Immature natural killer cell (primary cell): ENCODE data around the gene SYTL3. TPM values are rescaled to one million over a fixed set of nuclear protein-coding genes. Genes with fewer than 3 reads are reported as not detected.
A peak's percentile ranks its signal among the peaks of the same experiment; 100 is the strongest.
"Not testable (repeated sequence)": the region's sequence is repeated elsewhere in the genome, so short reads cannot be mapped to it uniquely, and the experiment has no call there.

Experiments used
- DNase-seq, 3 donors: peaks; one replicate each; pipeline ENCODE4 v3.0.0; 2022; ENCODE audit warnings: mixed read lengths in 1 of 3
- H3K27ac Mint-ChIP-seq, 6 donors: one replicate each; pipeline ENCODE4 v1.8.0; 2020; ENCODE audit warnings: mixed read lengths in 6 of 6, mild to moderate bottlenecking in 5 of 6, inconsistent platforms in 4 of 6, moderate library complexity in 3 of 6
- H3K27me3 Mint-ChIP-seq, 3 donors: one replicate each; pipeline ENCODE4 v1.8.0; 2020 to 2021; ENCODE audit warnings: low read depth in 3 of 3, mild to moderate bottlenecking in 3 of 3, mixed read lengths in 3 of 3, moderate library complexity in 3 of 3, inconsistent platforms in 1 of 3
- H3K36me3 Mint-ChIP-seq, 3 donors: one replicate each; pipeline ENCODE4 v1.8.0; 2020; ENCODE audit warnings: mixed read lengths in 3 of 3, inconsistent platforms in 2 of 3, mild to moderate bottlenecking in 2 of 3
- H3K4me1 Mint-ChIP-seq, 2 donors: one replicate each; pipeline ENCODE4 v1.8.0; 2020; ENCODE audit warnings: inconsistent platforms in 2 of 2, mild to moderate bottlenecking in 2 of 2, mixed read lengths in 2 of 2, moderate library complexity in 1 of 2
- H3K4me3 Mint-ChIP-seq, 5 donors: one replicate each; pipeline ENCODE4 v1.8.0; 2020; ENCODE audit warnings: mild to moderate bottlenecking in 5 of 5, mixed read lengths in 5 of 5, inconsistent platforms in 3 of 5, moderate library complexity in 3 of 5
- H3K9me3 Mint-ChIP-seq, 6 donors: one replicate each; pipeline ENCODE4 v1.8.0; 2020; ENCODE audit warnings: mild to moderate bottlenecking in 6 of 6, mixed read lengths in 6 of 6, inconsistent platforms in 4 of 6, moderate library complexity in 3 of 6
- polyA plus RNA-seq, 3 donors: library from polyadenylated mRNA; unstranded; fragments of 300-500 nt; fragmentation: Illumina TruSeq; gene quantifications; one replicate each; pipeline ENCODE4 v1.2.3, GENCODE V29; 2021

The SYTL3 gene
- polyA plus RNA-seq, 3 donors from 2014 or later: 45.4 to 56.5 (median 52.0) TPM

DNA sequence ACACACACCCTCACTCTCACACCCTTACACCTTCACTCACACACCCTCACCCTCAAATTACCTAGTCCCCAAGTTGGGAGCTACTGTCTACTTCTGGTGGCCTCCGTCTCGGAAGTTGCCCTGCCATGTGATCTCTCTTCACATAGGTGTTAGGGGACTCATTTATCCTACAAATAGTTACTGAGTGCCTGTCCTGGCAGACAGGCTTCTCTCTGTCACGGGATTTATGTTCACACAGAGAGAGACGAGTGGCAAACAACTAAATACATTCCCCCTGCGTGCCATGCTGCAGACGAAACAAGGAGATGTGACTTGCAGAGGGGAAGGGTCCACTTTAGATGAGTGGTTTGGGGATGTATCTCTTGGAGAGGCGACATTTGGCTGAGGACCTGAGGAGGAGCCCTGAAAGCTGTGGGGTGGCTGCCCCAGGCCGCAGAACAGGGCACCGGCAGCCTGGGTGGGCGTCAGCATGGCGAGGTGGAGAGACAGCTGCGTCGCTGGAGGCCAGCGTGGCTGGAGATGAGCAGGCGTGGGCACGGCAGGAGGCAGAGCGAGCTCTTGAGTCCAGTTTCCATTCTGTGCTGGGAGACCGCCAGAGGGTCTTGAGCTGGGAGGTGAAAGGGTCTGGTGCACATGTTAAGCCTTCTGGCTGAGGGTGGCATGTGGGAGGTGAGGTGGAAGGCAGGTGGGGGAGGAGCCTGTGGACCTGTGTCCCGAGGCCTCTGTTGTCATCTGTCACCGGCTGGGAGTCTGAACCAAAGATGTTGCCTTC, 22.5 kb upstream of the SYTL3 start:
- H3K9me3 Mint-ChIP-seq: peaks cover 0 to 3% (median 0%) of the 10 kb centered on the region in 6 donors
- peaks cover 32 to 72% (median 34%) of the 10 kb centered on the region in 3 donors for H3K36me3 Mint-ChIP-seq
- no peak for DNase-seq
- H3K27me3 Mint-ChIP-seq: peaks cover 0 to 9% (median 2%) of the 10 kb centered on the region in 3 donors
- H3K4me3 Mint-ChIP-seq: no peak overlapping the region
- H3K4me1 Mint-ChIP-seq: peaks cover 39 to 53% of the 10 kb centered on the region in 2 donors
- H3K27ac Mint-ChIP-seq: peak overlapping the region; percentile 81 to 97 (median 92)

DNA sequence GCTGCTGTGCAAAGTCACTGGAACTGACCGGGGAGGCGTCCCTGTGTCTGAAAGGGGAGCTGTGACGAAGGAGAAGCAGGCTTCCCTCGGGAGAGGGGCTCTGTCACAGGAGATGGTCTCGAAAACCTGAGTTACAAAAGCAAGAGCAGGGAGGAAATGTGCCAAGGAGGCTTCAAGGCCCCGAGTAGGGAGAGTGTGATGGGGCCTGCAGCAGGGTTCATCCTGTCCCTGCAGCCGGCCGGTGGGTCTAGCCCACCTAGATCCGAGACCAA, 22.0 kb upstream of the SYTL3 start:
- Mint-ChIP-seq H3K36me3 (peaks cover 34 to 72% (median 34%) of the 10 kb centered on the region in 3 donors), H3K27ac (peak overlapping the region in 5 of 6 donors; percentile 81 to 97 (median 92)), H3K27me3 (peaks cover 0 to 9% (median 2%) of the 10 kb centered on the region in 3 donors), H3K4me3 (no peak overlapping the region), H3K4me1 (peaks cover 39 to 54% of the 10 kb centered on the region in 2 donors), H3K9me3 (peaks cover 0 to 3% (median 0%) of the 10 kb centered on the region in 6 donors)
- DNase-seq: no peak

DNA sequence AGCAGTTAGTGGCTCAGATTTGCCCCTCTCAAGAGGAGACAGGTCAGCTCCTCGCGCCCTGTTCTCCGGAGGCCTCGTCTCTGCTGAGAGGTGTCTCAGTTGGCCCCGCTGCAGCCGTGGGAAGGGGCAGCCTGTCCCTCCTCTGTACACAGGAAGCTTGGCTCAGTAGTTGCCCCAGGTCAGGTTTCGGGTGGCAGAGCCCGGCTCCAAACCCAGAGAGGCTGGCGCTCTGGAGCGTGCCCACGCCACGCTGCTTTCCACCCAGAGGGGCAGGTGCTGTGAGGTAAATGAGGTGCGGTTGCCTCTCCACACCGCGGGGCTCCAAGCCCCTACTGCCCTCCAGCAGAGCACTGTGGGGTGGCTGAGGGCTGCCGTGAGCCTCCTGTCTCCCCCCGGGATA, 21.3 kb upstream of the SYTL3 start:
- H3K27ac Mint-ChIP-seq: peak overlapping the region in 4 of 6 donors; percentile 81 to 97 (median 90)

DNA sequence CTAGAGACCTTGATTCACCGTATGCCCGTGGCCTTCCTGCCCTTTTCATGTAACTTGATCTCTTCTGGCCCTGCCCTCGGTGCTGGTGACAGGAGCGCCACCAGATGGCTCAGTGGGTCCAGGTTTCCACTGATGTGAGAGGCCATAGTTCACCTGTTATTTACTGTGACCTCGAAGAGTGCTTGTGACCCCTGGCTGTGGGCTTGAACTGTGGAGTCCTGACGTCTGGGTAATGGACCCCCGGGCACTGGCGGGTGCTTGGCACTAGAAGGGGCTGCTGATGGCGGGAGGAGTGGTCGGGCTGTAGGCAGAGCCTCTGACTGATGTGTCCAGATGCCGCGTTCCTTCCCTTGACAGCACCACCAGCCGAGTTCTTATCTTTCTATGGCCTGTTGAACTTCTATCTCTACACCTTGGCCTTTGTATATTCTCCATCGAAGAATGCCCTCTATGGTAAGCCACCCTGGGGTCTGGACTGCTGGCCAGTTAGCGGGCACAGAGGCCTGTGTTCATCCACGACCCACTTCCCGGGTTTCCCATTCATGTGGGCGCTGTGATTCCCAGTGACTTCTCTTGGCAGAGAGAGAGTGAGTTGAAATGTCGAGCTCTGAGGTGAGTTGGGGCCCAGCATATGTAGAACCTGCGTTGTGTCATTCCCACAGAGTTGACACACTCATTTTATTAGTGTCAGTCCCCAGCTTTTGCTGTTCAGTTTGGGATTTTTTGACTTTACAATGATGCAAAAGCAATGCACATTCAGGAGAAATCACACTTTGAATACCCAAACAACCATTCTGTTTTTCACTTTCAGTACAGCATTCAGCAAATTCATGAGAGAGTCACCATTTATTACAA, 20.3 kb upstream of the SYTL3 start:
- Mint-ChIP-seq H3K9me3 (peaks cover 0 to 3% (median 0%) of the 10 kb centered on the region in 6 donors), H3K36me3 (peaks cover 34 to 67% (median 34%) of the 10 kb centered on the region in 3 donors), H3K4me1 (peaks cover 44 to 71% of the 10 kb centered on the region in 2 donors), H3K27me3 (peaks cover 0 to 9% (median 2%) of the 10 kb centered on the region in 3 donors), H3K4me3 (no peak overlapping the region), H3K27ac (peak overlapping the region; percentile 63 to 90 (median 79))
- DNase-seq: no peak

More for the DNA sequence above, 21.3 kb upstream of the SYTL3 start:
- peaks cover 34 to 71% (median 34%) of the 10 kb centered on the region in 3 donors for H3K36me3 Mint-ChIP-seq
- peaks cover 0 to 3% (median 0%) of the 10 kb centered on the region in 6 donors for H3K9me3 Mint-ChIP-seq
- DNase-seq: no peak
- peaks cover 41 to 60% of the 10 kb centered on the region in 2 donors for H3K4me1 Mint-ChIP-seq
- no peak overlapping the region for H3K4me3 Mint-ChIP-seq
- H3K27me3 Mint-ChIP-seq: peaks cover 0 to 9% (median 2%) of the 10 kb centered on the region in 3 donors

DNA sequence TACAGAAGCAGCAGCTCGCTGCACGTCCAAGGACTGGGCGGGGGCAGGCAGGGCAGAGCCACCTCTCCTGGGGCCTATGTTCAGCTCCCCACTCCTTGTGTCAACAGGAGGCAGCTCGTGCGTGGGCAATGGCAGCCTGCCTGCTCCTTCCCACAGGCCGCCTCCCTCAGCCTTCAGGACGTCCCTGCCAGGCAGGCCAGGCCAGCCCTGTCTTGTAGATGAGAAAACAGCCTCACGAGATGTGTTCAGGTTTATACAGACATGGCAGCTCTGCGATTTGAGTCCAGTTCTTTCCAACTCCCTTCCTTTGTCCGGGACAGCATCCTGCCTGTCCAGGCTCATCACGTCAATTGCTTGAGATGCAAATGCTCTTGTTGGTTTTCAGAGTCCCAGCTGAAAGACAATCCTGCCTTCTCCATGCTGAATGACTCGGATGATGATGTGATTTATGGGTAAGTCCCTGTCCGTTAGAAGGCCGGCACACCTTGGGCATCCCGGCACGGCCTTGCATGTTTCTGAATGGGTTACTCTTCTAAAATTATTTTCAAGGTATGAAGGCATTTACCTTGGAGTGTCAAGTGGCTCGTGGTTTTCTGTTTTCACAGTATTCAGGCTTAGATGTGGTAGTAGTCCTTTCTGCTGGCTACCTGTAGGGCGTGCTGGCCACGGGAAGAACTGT, 18.8 kb upstream of the SYTL3 start:
- Mint-ChIP-seq H3K4me1 (peaks cover 52 to 81% of the 10 kb centered on the region in 2 donors), H3K27ac (peak overlapping the region; percentile 64 to 92 (median 88)), H3K4me3 (no peak overlapping the region), H3K27me3 (peaks cover 0 to 10% (median 0%) of the 10 kb centered on the region in 3 donors), H3K36me3 (peaks cover 29 to 69% (median 31%) of the 10 kb centered on the region in 3 donors), H3K9me3 (peaks cover 0 to 3% (median 0%) of the 10 kb centered on the region in 6 donors)
- DNase-seq: no peak

DNA sequence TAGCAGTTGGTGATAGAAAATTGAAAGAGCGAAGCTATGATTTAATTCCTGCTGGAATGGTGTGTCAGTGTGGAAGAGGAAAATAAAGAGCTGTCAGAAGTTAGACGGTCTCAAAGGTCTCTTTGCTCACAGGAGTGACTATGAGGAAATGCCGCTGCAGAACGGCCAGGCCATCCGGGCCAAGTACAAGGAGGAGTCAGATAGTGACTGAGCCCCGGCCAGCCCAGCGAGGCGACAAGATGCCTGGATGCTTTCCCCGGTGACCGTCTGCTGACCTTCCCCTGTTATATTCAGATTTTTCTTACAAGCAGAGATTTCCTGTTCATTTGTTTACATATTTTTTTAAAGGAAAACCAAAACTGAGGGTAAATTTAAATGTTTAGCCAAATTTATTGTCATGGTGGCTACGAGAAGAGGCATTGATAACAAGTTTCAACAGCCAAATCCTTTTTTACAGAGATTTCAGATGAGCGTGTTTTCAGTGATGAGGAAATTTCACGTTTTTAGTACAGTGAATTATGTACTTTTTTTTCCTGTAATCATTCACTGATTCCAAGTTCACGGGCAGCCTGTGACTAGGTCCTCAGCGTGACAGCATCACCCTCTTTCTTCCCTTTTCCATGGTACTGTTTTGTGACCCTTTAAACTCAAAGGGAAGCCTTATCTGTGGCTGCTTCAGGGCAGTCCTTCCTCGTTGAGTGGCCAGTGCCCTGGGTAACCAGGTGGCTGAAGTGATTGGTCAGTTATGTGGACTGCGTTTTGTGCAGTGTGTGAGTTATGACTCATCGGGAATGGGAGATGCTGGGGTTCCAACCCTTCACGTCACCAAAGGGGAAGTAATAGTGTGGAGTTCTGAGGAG, 17.9 kb upstream of the SYTL3 start:
- Mint-ChIP-seq H3K36me3 (peaks cover 23 to 69% (median 25%) of the 10 kb centered on the region in 3 donors), H3K27me3 (peaks cover 0 to 8% (median 3%) of the 10 kb centered on the region in 3 donors), H3K4me3 (no peak overlapping the region), H3K27ac (peak overlapping the region; percentile 64 to 92 (median 88)), H3K4me1 (peaks cover 48 to 81% of the 10 kb centered on the region in 2 donors), H3K9me3 (peaks cover 0 to 3% (median 0%) of the 10 kb centered on the region in 6 donors)
- DNase-seq: no peak

DNA sequence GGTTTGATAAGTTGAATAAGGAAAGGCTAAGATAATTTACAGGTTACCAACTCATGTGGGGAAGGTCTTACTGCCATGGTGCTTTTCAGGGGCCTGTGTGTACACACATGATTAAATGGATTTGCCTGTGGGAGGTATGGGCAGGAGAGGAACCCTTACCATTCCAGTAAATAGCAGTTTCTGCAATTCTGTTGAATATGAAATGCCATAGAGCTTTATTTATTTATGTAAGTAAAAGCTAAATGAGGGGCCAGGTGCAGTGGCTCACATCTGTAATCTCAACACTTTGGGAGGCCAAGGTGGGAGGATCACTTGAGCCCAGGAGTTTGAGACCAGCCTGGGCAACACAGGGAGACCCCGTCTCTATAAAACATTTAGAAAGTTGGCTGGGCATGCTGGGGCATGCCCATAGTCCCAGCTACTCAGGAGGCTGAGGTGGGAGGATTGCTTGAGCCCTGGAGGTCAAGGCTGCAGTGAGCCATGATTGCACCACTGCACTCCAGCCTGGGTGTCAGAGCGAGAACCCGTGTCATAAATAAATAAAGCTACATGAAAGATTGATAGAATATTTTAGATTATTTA, 17.2 kb upstream of the SYTL3 start:
- H3K27me3 Mint-ChIP-seq, DNase-seq, H3K4me3 Mint-ChIP-seq, H3K9me3 Mint-ChIP-seq: not testable (repeated sequence)
- Mint-ChIP-seq H3K36me3 (peaks cover 20 to 69% (median 24%) of the 10 kb centered on the region in 3 donors), H3K27ac (peak overlapping the region; percentile 79 to 92 (median 88)), H3K4me1 (peaks cover 45 to 81% of the 10 kb centered on the region in 2 donors)

DNA sequence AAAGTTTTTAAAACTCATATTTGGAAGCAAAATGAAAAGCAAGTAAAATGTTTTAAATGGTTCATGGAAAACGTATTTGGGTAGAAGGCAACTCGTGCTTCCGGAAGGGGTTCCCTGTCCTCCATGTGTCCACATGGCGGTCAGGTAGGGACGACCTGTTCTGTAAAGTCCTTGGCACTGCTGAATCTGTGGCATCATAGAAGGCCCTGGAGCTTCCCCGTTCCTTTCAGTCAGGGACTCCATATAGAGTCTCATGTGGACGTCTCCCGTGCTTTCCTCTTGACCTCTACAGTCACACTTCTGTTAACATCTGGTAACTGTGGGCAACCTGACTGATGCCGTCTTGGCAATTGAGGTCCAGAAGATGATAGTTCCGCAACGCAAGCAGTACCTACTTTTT, 16.7 kb upstream of the SYTL3 start:
- peaks cover 0 to 10% (median 3%) of the 10 kb centered on the region in 3 donors for H3K27me3 Mint-ChIP-seq
- H3K9me3 Mint-ChIP-seq: no peaks in the 10 kb centered on the region
- peak overlapping the region; percentile 72 to 90 (median 80) for H3K27ac Mint-ChIP-seq
- DNase-seq: no peak
- peaks cover 15 to 65% (median 24%) of the 10 kb centered on the region in 3 donors for H3K36me3 Mint-ChIP-seq
- H3K4me3 Mint-ChIP-seq: no peak overlapping the region
- H3K4me1 Mint-ChIP-seq: peaks cover 42 to 77% of the 10 kb centered on the region in 2 donors

DNA sequence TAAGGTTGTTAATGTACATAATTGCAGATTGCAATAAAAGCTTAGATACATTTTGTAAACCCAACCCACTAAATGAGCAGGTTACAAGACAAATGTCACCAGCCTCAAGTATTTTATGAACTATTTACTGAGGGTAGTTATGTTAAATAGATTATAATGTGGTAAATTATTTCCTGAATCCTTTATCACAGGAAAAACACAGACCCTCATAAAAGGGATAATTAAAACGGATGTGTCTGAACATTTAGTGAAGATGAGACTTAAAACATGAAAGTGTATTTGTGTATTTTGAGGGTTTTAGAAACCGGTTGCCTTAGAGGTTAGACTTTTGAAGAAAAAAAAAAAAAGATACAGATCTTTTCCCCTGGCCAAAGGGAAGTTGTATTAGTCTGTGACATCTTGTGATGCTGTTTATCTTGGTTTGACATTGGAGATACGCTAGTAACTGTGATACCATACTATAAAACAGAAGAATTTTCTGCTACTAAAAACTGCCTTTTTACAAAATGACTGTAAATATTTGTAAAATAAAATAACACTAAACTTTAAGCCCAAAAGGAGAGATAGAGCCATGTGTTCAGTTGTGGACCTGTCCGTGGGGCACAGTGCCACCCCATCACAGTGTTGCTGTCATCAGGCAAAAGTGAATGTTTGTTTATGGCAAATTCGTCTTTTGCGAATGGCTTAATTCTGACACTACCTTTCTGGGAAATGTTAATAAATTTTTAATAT, 15.0 kb upstream of the SYTL3 start:
- Mint-ChIP-seq H3K9me3 (no peaks in the 10 kb centered on the region), H3K36me3 (peaks cover 6 to 61% (median 24%) of the 10 kb centered on the region in 3 donors), H3K4me1 (peaks cover 48 to 82% of the 10 kb centered on the region in 2 donors), H3K4me3 (peak overlapping the region in 3 of 5 donors; percentile 14 to 45 (median 36)), H3K27ac (peak overlapping the region; percentile 79 to 93 (median 88)), H3K27me3 (peaks cover 0 to 10% (median 3%) of the 10 kb centered on the region in 3 donors)
- DNase-seq: peak in 2 of 3 donors; percentile 40 to 48

DNA sequence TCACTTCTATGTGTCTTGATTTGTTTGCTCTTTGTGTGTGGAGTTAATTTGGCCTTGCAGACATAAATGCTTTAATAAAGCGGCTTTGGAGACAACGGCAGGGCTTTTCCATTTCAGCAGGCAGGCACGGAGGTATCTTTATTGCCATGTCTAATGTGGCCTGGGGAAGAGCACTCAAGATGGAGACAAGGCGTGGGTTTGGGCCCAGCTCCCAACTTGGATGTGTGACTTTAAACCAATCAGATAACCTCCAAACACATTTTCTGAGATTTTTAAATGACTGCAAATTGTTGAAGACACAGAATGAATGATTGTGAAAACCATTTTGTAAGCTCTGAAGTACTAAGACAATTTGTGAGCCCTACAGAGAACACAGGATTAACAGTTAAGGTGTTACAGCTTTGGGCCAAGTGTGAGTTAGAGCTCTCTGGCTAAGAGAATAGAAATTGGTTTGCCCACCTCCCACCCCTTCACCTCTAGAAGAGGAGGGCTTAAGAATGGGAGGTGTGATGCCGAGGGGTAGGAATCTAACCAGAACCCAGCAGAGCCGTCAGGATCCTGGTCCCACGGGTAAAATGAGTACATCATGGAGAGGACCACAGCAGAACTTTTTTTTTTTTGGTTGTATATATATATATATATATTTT, 14.3 kb upstream of the SYTL3 start:
- peak overlapping the region in 1 of 5 donors; percentile 45 for H3K4me3 Mint-ChIP-seq
- H3K27me3 Mint-ChIP-seq: peaks cover 0 to 10% (median 4%) of the 10 kb centered on the region in 3 donors
- H3K27ac Mint-ChIP-seq: peak overlapping the region; percentile 79 to 93 (median 88)
- H3K4me1 Mint-ChIP-seq: peaks cover 55 to 86% of the 10 kb centered on the region in 2 donors
- DNase-seq: no peak
- no peaks in the 10 kb centered on the region for H3K9me3 Mint-ChIP-seq
- peaks cover 9 to 64% (median 26%) of the 10 kb centered on the region in 3 donors for H3K36me3 Mint-ChIP-seq

DNA sequence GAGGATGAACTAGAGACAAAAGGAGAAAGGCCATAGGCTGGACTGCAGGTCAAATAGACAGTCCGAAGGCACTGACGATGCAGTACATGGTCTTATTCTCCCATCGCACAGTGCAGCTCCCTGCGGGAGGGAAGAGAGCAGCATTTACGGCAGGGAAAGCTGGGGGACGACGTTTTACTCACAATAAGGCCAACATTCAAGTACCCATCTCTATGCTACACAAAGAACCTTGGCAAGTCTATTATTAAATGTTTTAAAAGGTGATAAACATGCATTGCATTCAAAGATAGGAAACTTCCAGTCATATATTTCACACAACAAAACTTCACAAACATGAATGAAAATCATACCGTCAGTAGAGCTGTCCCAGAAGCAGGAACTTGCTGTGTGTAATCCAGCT, 13.1 kb upstream of the SYTL3 start:
- Mint-ChIP-seq H3K36me3 (peaks cover 11 to 62% (median 22%) of the 10 kb centered on the region in 3 donors), H3K27ac (peak overlapping the region; percentile 76 to 88 (median 82)), H3K27me3 (peaks cover 0 to 6% (median 5%) of the 10 kb centered on the region in 3 donors), H3K4me1 (peaks cover 58 to 90% of the 10 kb centered on the region in 2 donors), H3K9me3 (no peaks in the 10 kb centered on the region), H3K4me3 (no peak overlapping the region)
- DNase-seq: no peak
